ENCODE results near the gene AP1S2. TPM values are rescaled to one million over a fixed set of nuclear protein-coding genes. Genes with fewer than 3 reads are reported as not detected.

The AP1S2 gene
- total and polyA plus RNA-seq, 9 of the 15 experiments (the other 6 are each of a cell fraction or from before 2014, with no cell fraction given), result 11.1 to 64.2 (median 25.8) TPM

- TF ChIP-seq E2F8 (IDR thresholded peaks at IDR 0.05; ENCODE audit: low read depth, partially characterized antibody) (no peak), YY1 (IDR thresholded peaks at IDR 0.05; ENCODE audit: borderline replicate concordance in 1 of 3, control insufficient read depth in 1 of 3, extremely low read depth in 1 of 3, insufficient read depth in 3 of 3, insufficient read length in 1 of 3, insufficient replicate concordance in 2 of 3, low read depth in 1 of 3, low read length in 2 of 3) (peak in 2 of 3 experiments; percentile 67 to 71), BHLHE40 (IDR thresholded peaks at IDR 0.05; ENCODE audit: low read length) (no peak), CTCF (IDR thresholded peaks at IDR 0.05 in 2 of 3, conservative IDR thresholded peaks at IDR 0.05 in 1 of 3; ENCODE audit: insufficient read depth in 2 of 3, low read depth in 1 of 3, low read length in 3 of 3) (peak in 2 of 3 experiments; percentile 50 to 53; a peak in 5 of 6 replicates), ZNF830 (CRISPR knock-in tag; IDR thresholded peaks at IDR 0.05) (no peak), ZNF589 (CRISPR knock-in tag; IDR thresholded peaks at IDR 0.05; ENCODE audit: low read depth) (no peak), RFX7 (CRISPR knock-in tag; IDR thresholded peaks at IDR 0.05) (no peak), PRDM10 (IDR thresholded peaks at IDR 0.05; ENCODE audit: partially characterized antibody) (peak; percentile 15), ATF3 (IDR thresholded peaks at IDR 0.05) (no peak), ATF3 (CRISPR knock-in tag; conservative IDR thresholded peaks at IDR 0.05) (no peak), CREM (IDR thresholded peaks at IDR 0.05; ENCODE audit: low read depth) (0 out of 2 replicates have a peak, but pooled peaks have one; percentile 26), UBTF (IDR thresholded peaks at IDR 0.05; ENCODE audit: borderline replicate concordance in 1 of 2, low read depth in 2 of 2, low read length in 2 of 2) (peak in 1 of 2 experiments; percentile 56; a peak in 1 of 4 replicates)
Measured at GRCh38 chrX:15854080-15854655, 445 bp downstream of the AP1S2 start (continued).
